T-helper 9 cell (primary cell): Measurements from ENCODE around the gene ATP2B3.

Source experiments
- DNase-seq: peaks from one replicate; pipeline ENCODE4 v3.0.0-alpha.2; 2020

The ATP2B3 gene

DNA sequence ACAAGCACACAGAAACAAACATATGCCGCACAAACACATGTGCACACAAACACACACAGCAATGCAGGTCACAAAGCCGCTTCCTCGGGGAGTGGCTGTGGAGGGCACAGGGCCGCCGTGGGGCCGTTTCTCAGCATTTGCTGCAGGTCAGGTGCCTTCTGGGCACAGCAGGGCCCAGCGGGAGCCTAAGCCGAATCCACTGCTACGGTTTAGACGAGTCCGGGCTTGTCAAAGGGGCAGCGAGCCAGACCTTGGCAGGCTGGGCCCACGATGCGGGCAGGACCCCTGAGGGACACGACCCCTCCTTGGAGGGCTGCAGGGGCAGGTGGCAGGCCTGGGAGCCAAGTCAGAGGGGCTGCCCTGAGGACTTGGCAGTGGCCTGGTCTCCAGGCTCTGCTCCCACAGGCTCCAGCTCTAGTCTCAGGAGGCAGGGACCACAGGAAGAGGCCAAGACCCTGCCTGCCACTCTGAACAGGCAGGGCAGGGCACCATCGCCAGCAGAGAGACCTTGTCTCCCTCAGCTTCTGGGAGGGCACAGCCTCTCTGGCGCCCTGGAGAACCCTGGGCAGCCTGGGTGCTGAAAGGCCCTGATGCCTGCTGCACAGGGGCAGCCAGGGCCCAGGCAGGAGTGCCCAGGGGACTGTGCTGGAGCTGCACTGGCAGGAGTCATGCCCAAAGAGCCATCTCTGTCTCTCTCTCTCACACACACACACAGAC lies 5.5 kb upstream of the ATP2B3 start:
- no peak for DNase-seq

DNA sequence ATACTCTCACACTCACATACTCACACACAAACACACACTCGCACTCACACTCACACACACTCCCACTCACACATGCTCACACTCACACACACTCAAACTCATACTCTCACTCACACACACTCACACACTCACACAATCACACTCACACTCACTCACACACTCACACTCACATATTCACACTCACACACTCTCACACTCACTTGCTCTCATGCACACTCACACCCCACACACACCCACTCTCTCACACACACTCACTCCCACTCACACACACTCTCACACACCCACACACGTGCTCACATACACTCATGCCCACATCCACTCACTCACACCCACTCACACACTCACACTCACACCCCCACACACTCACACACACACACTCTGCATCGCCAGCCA lies 4.9 kb upstream of the ATP2B3 start:
- no peak for DNase-seq

DNA sequence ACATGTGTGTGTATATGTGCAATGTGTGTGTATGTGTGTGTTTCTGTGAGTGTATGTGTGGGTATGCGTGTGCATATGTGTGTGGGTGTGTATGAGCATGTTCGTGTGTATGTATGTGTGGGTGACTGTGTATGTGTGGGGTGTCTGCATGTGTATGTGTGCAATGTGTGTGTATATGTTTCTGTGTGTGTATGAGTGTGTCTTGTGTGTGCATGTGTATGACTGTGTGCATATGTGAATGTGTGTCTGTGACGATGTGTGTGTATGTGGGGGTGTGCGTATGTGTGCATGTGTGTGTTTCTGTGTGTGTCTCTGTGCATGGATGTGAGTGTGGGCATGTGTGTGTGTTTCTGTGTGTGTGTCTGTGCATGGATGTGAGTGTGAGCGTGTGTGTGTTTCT lies 4.2 kb upstream of the ATP2B3 start:
- no peak for DNase-seq

DNA sequence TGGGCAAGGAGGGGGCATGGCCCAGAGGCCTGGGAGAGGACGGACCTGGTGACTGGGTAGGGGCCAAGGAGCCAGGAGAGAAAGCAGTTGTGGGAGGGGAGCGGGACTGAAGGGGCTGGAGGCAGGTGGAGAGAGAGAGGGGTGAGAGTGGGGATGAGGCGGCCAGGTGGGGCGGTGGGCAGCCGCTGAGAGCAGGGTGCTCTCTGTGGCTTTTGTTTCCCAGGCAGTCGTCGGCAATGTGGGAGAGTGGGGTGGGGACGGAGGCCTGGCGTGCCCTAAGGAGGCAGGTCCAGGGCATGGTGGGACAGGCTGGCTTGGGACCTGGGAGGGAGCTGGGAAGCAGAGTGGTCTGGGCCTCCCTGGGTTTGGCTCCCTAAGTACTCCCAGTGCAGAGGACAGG lies 3.2 kb upstream of the ATP2B3 start:
- DNase-seq: no peak

DNA sequence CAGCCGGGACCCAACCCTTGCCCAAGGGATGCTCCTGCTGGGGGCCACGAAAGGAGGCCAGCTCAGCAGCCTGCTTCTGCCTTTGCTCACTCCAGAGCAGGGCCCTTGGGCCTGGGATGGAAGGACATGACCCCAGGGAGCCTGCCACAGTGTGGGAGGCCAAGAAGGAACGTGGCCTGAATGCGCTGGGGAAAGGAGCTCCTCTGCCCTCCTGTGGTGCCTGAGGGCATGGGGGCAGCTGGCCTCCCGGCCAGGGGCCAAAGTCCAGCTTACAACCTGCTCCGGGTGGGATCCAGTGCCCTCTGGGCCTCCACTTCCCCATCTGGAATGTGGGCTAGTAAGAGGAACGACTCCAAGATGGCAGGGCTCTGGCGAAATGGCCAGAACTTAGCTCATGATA lies 2.0 kb upstream of the ATP2B3 start:
- DNase-seq: no peak

DNA sequence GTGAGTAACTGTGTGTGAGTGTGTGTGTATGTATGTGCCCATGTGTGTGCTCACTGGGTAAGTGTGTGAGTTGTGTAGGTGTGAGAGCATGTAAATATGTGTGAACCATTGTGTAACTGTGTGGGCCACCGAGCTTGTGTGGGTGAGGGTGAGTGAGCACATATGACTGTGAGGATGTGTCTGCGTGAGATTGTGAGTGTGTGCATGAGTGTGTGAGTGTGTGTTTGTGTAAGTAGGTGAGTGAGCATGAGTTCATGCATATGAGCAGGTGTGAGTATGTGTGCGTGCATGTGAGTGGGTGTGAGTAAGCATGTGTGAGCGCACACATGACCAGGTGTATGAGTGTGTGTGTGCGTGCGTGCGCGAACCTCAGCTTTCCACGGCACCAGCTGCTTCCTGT lies 1.4 kb upstream of the ATP2B3 start:
- DNase-seq: no peak

DNA sequence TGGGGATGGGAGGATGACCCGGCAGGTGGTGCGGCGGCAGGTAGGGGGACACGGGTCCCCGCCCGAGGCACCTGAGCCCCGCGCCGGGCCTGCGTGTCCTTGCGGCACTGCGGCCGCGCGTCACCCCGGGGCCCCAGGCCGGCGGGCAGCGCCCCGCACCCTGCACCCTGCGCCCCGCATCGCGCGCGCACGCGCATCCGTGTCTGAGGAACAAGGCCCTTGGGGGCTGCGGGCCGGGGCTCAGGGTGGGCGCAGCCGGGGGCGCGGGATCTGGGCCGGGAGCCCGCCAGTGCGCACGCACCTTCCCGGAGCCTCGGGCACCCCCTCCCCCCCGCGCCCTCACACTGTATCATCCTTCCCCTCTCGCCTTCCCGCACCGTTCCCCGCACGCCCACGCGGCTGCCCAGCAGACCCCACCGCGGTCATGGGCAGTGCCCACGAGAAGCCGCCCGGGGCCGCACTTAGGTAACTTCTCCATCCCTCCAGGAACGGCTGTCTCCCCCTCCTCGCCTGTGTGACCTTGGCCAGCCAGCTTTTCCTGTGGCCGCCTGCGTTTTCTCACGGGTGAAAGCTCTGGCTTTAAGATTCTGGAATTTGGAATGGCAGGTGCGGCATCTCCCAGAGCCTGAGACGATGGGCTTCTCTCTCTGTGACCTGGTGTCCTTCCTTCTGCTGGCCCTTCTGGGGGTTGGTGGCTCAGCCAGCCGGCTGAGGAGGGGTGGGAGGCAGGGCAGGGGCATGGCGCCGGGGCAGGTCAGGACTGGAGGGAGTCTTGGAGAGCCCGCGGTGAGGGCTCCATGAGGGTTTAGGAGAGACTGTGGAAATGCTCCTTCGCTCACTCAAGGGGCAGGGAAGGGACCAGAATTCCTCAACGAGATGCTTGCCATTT lies 748 bp downstream of the ATP2B3 start:
- no peak for DNase-seq

DNA sequence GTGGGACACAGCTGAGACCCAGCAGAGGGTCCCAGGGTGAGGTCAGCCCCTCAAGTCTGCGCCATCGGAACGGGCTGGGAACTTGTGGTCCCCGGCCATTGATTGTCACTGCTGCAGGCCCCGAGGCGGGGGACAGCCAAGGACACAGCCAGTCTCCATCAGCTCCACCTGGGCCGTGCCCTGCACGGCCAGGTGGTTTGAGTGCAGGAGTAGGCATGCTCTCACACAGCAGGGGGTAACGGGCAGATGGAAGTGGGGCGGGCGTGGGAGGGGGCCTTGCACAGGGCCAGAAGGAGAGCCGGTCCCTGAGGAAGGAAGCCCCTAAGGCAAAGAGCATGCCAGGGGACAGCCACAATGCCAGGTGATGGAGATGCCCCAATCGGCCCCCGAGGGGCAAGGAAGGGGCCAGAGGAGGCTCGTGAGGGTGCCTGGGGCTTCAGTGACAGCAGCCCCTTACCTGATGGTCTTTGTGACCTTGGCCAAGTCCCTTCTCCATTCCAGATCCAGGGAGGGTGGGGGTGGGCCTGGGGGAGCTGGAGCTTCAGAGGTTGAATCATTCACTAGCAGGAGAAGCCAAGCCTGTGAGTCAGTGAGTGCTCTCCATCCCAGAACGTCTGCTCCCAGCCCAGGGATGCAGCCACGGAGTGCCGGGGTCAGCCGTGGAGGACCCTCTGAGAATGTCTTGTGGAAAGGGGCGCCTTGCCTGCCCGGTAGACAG lies 2.3 kb downstream of the ATP2B3 start:
- DNase-seq: no peak

DNA sequence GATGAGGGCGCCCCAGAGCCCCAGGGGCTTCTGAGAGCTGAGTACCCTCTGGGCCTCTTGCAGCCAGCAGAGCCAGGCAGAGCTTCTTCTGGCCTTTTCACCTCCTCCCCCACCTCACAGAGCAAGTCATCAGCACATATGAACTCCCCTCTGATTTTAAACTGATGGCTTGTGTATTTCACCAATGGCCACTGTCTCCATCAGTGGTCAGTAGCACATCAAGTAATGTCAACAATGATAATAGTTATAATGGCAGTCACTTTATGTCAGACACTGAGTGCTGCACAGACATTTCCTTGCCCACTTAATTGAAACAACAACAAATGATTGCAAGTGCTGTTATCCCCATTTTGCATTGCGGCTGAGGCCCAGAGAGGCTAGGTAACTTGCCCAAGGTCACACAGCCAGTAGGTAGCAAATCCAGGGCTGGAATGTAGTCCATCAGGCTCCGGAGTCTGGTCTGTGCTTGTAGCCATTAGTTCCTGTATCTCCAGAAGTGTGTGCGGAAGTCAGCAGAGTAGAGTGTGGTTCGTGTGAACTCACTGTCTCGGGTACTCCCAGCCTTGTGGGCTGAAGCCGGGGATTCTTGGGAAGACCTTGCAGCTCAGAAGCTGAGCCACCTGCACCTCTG lies 3.0 kb downstream of the ATP2B3 start:
- DNase-seq: no peak

DNA sequence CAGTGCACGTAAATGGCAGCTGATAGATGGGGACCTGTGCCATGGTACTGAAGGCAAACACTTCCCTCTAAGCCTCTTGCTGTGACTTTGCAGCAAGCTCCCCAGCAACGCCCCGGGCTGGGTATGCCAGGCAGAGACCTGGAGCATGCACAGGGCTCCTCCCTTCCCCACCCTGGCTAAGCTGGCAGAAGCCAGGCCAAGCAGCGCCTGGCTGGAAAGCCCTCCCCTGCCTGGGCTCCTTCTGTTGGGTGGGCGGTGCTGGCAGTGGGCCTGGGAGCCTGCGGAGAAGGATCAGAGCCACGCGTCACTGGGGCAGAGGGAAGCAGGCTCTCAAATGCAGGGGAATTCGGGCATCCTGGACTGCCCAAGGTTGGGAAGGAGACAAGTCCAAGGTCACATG lies 3.6 kb downstream of the ATP2B3 start:
- no peak for DNase-seq

DNA sequence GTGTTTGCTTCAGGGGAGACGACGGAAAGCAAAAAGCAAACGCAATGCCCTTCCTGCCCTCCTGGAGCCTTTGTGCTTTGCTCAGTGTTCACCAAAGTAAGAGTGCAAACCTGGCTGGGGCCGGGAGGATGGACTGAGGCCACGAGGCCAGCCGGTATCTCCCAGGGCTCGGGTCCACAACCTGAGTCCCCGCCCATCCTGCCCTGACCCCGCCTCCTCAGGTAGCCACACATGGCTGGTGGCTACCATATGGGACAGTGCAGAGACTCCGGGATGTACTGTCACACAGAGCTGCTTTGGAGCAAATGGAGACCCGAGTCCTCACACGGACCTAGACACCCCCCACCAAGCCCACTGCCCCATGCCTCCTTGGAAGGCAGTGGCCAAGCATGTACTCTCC lies 4.8 kb downstream of the ATP2B3 start:
- DNase-seq: no peak

DNA sequence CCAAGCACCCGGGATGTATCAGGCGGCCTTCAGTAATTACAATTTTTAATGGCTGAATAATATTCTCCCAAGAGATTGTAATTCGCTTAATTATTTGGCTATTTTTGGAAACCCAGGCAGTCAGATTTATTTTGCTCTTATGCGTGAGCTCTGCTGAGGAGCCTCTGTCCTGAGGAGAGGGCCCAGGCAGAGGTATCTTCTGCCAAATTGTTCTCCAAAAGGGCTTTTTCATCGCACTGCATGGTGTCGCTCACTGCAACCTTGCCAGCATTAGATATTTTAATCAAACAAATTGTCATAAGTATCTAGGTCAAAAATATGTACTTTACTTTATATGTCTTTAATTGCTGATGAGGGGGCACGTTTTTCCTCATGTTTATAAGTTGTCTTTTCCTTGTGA lies 5.8 kb downstream of the ATP2B3 start:
- no peak for DNase-seq

DNA sequence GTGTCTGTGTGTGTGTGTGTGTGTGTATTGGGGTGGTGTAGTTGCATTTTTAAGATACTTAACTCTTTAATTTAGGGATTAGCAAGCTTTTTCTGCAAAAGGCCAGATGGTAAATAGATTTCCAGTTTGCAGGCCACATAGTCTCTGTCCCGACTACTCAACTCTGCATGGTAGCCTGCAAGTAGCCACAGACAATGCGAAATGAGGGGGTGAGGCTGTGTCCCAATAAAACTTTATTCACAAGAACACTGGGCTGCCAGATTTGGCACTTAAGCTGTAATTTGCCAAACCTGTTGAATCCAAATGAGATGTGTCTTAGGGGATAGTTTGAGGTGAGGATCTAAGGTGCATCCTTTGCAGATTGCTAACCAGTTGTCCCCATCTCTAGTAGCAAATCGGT lies 6.8 kb downstream of the ATP2B3 start:
- no peak for DNase-seq

DNA sequence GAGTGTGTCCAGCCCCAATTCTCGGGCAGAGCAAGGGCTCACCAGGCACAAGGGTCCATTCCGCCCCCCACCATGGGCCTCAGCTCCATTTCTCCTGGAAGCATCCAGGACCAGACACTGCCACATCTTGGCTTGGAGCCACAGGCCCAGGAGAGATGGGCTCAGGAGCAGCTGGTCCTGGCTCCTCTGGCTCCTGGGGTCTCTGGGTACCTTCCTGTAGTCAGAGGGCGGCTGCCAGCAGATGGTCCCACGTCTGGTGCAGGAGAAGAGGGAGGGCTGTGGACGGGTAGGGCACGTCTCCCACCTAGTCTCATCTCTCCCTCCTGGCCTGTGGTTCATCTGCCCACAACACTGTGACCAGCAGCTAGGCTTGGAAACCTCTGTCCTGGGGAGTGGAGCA lies 8.0 kb downstream of the ATP2B3 start:
- no peak for DNase-seq

DNA sequence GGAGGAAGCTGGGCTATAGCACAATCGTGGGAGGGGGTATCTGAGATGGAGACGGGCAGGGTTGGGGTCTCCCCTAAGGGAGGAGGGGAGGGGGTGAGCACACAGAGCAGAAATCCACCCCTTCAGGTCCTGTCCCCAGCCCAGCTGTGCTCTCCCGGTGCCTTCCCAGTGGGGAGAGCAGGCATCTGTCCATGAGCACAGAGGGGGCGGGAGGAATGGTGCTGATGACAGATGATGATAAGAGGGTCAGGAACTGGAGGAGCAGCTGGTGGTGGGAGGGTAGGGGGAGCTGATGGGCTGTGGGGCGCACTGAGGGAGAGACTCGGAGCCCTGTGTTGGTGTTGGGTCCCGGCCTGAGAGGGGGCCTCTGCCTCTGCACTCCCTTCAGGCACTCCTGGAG lies 8.6 kb downstream of the ATP2B3 start:
- DNase-seq: no peak

DNA sequence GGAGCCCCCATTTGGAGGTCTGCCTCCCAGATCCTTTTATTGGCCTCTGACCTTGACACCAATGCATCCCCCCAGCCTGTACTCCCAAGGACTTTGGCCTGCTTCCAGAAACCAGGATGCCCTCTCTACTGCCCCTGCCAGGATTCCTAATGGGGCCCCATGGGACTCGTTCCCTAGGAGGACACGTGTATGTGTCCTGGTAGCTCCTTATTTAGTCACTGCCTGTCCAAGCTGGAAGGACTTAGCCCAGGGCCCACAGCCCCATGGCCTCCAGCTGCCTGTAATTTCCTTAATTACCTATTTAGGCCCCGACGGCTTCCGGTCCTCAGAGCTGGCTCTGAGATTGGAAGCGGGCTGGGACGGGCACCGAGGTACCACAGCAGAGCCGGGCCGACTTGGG lies 9.4 kb downstream of the ATP2B3 start:
- DNase-seq: no peak

DNA sequence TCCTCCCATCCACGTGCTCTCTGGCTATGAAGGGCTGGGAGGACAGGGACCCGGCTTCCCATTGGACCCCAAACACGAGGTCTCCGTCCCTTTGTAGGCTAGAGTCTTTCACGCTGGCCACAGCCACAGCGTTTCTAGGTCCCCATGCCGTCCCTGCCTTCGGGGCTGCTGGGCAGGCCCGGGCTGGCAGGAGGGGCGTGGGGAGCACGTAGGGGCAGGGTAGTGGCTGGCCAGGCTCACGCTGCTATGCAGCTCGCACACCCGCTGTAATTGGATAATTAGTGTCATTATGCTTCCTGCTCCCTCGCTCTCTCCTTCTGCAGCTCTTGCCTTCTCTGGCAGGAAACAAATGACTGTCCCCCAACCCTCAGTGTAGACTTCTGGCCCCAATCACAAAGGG lies 9.8 kb downstream of the ATP2B3 start:
- no peak for DNase-seq

DNA sequence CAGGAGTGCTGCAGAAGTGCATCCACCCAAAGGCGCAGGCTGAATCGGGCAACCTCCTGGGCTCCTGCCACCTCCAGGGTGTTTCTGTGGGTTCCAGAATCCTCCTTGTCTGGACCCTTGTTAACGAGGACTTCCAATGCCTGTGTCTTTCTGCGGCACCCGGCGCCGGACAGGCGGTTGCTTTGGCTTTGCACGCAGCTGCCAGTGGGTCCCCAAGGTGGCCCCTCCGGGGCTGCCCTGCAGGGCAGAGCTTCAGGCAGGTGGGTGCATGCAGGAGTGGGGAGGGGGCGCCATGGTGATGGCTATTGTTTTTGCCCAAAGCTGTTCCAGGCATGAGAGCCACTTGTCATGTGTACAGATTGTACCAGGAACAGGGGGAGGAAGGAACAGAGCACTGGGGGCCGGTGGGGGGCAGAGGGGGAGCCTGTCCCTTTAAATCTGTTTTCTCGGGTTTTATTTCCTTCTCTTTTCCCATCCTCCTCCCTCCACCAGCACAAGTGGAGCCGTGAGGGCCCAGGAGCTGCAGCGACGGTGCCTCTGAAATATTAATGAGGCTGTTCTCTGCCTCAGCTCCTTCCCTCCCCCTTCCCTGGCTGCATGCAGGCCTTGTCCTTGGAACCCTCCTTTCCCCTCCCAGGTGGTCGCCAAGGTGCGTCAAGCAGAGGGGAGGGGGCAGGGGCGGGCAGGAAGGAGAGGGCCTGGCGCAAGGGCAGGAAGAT lies 13.1 kb downstream of the ATP2B3 start:
- DNase-seq: no peak

DNA sequence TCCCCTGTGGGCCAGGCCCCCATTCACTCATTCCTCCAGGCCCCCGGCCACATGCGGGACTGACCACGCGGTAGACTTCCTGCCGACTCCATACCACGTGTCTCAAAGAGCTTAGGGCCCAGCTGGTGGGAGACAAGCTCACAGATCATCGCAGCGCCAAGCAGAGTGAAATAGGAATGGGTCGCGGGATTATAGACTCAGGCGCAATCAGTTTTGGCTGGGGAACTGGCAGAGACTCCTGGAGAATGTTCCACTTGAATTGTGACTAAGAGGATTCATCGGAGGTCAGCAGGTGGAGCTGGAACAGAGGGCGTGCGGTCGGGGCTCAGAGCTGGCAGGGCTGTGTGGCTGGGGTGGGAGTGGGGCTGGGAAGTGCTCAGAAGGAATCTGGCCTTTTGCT lies 15.6 kb downstream of the ATP2B3 start:
- DNase-seq: no peak

DNA sequence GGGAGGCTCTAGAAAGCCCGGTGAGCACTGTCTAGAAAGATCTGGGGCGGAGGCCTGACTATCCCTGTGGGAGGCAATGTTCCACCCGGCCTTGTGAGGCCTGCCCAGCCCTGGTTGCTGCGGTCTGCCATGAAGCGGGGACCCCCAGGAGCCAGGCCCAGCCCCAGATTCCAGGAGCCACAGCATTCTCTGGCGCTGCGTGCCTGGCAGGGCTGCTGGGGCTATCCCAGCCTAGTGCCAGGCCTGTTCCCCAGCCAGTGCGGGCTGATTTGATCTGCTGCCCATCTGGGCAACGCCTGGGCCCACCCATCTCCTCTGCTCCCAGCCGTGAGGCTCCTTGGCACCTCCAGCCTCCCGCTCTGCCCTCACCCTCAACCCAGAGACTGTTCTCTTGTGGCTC lies 19.6 kb downstream of the ATP2B3 start:
- DNase-seq: no peak

DNA sequence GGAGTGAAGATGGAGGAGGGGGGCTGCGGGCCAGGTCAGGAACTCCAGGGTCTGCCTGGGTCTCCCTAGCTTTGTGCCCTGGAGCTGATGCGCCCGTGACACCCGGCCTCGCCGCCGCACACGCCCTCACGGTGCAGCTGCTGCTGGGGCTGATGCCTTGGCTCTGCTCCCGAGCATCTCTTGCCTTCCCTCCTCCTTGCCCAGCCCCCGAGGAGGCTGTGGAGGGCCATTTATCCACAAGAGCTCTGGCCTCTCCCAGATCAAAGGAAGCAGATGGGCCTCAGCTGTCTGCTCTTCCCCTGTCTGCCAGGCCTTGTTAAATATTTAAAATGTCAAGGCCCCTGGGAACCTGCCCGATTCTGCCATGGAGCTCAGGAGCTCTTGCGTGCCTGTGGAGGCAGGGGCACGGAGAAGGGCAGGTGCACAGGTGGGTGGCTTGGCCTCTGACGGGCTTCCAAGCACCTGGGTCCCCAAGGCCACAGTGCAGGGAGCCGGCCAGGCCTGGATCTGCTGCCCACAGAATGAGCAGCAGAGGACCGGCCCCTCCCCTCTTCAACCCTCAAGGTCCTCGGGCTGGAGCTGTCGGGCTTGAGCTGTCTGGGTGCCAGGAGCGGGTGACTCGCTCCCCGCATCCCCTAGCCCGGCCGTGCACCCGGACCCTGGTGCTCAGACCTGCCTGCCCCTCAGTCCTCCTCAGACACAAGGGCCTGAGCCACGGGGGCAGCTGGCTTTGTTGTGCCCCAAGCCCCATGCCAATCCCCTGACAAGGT lies 20.3 kb downstream of the ATP2B3 start:
- DNase-seq: no peak

DNA sequence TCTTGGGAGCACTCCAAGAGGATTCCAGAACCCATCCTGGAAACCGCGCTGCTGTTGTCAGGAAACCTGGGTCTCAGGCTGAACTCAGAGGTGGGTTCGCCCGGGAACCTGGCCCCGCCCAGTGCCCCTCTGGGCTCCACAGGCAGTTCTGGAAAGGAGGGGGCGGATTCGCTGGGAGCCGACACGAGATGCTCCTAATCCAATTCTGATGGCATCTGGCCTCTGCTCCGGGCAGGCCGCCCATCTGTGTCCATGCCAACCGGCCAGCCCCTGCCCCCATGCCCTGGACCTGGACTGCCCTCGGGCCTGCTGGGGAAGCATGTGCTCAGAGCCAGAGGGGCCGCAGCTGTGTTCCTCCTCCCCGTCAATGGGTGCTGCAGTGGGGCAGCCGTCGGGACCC lies 21.0 kb downstream of the ATP2B3 start:
- no peak for DNase-seq
